Right forelimb (tissue), 1 donor: Measurements from ENCODE around the gene KCTD8.

Source experiments
- DNase-seq: peaks from one replicate; pipeline ENCODE4 v3.0.0-alpha.2; 2018

Gene KCTD8

GRCh38 chr4:44160776-44161367, 287.7 kb downstream of the KCTD8 start:
- DNase-seq, result no peak

- DNase-seq, result no peak
Measured at GRCh38 chr4:44159991-44160390, 288.6 kb downstream of the KCTD8 start.

- DNase-seq, result no peak
Measured at GRCh38 chr4:44157611-44158277, 290.9 kb downstream of the KCTD8 start.

- DNase-seq, result no peak
Measured at GRCh38 chr4:44150091-44150576, 298.5 kb downstream of the KCTD8 start.

GRCh38 chr4:44149282-44149681, 299.3 kb downstream of the KCTD8 start:
- DNase-seq, result no peak

GRCh38 chr4:44147571-44148075, 301.0 kb downstream of the KCTD8 start:
- no peak for DNase-seq

- DNase-seq, result no peak
Measured at GRCh38 chr4:44146516-44146915, 302.1 kb downstream of the KCTD8 start.

GRCh38 chr4:44145868-44146267, 302.7 kb downstream of the KCTD8 start:
- no peak for DNase-seq

GRCh38 chr4:44132526-44132925, 316.1 kb downstream of the KCTD8 start:
- no peak for DNase-seq
